NCI-H345 treated with DMSO at 0.1 percent for 48 hours (cell line): ENCODE measurements around the gene FBXO2.

ENCODE experiments used
- DNase-seq: peaks from one replicate; lab custom pipeline; 2025; ENCODE audit not compliant: unreplicated experiment; lab: John Stamatoyannopoulos, UW

FBXO2 gene

GRCh38 chr1:11599891-11600576, 54.2 kb downstream of the FBXO2 start:
- DNase-seq = no peak

DNA sequence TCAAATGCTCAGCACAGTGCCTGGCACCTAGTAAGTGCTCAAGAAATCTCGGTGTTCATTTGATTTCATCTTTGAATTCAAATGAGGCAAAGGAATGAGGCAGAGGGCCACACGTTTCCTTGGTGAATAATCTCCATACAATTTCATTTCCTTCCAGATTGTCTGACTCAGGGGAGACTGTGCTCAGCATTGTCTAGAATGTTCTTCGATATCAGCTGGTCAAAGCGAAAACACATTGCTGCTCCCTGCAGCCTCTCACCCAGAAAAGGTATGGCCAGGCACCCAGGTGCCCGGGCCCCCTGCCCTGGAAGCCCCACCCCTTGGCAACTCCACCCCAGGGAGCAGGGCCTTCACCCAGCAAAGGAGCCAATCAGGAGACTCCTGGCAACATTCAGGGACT, 55.8 kb downstream of the FBXO2 start:
- no peak for DNase-seq
